GM12892 (cell line): Measurements from ENCODE around the gene LAT.

Experiments used
- POLR2A ChIP-seq: IDR thresholded peaks from 2 replicates; pipeline ENCODE4 v1.6.1; 2011; ENCODE audit warnings: low read depth, low read length, control low read depth
- POLR2AphosphoS5 ChIP-seq: IDR thresholded peaks from 2 replicates; pipeline ENCODE4 v1.6.1; 2011; ENCODE audit warnings: low read depth, low read length, control low read depth
- TAF1 ChIP-seq: IDR thresholded peaks from 2 replicates; pipeline ENCODE4 v1.6.1; 2011; ENCODE audit warnings: low read depth, mild to moderate bottlenecking, control low read depth, low read length, borderline replicate concordance

GRCh38 chr16:28984091-28984490, 761 bp upstream of the LAT start:
- TF ChIP-seq POLR2AphosphoS5 = no peak
- TF ChIP-seq POLR2A = no peak
- no peak for TF ChIP-seq TAF1
